ENCODE data around the gene MTRFR.

DNA sequence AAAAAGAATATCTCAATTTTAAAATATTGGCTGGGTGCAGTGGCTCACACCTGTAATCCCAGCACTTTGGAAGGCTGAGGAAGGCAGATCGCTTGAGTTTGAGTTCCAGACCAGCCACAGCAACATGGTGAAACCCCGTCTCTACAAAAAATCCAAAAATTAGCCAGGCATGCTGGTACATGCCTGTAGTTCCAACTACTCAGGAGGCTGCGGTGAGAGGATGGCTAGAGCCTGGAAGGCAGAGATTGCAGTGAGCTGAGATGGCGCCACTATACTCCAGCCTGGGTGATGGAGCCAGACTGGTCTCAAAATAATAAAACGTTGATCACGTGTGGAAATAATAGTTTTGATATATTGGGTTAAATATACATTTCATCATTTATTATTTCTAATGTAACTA lies 5.7 kb downstream of the MTRFR start:
- no peak for TF ChIP-seq EZH2 (IDR thresholded peaks at IDR 0.05; ENCODE audit: insufficient read depth, poor library complexity, severe bottlenecking)
- no peak for TF ChIP-seq EZH2phosphoT487 (IDR thresholded peaks at IDR 0.05; ENCODE audit: insufficient read depth, low read depth)
